VCaP (cell line): ENCODE measurements around the gene CCDC141.

Experiments
- H3K27ac ChIP-seq: fragments of 450-650 bp; 2 replicates; pipeline ENCODE4 v1.5.1; 2017
- TF ChIP-seq, protein P1 (sequence below): fragments of 450-650 bp; conservative IDR thresholded peaks from 2 replicates; pipeline ENCODE4 v1.5.1; 2017; ENCODE audit warnings: mild to moderate bottlenecking, moderate library complexity

Gene CCDC141

DNA sequence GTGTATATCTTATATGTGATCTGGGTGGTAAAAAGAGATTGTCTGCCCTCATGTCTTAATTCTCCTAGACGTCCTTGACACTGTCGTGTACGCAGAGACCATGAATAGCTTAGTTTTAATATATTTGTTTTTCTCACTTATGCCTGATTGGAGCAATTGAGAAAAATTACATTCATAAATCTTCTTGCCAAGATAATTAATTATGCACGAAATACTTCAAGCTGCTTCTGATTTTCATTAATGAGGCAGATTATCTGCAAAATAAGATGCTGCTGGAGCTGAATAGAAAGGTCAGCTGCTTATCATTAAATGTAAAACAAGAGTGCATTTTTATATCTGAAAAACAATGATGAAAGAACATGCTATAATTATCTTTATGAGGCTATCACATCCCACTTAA is 95.9 kb downstream of the CCDC141 start:
- no peak overlapping the region for H3K27ac ChIP-seq
- TF ChIP-seq, protein P1, sequence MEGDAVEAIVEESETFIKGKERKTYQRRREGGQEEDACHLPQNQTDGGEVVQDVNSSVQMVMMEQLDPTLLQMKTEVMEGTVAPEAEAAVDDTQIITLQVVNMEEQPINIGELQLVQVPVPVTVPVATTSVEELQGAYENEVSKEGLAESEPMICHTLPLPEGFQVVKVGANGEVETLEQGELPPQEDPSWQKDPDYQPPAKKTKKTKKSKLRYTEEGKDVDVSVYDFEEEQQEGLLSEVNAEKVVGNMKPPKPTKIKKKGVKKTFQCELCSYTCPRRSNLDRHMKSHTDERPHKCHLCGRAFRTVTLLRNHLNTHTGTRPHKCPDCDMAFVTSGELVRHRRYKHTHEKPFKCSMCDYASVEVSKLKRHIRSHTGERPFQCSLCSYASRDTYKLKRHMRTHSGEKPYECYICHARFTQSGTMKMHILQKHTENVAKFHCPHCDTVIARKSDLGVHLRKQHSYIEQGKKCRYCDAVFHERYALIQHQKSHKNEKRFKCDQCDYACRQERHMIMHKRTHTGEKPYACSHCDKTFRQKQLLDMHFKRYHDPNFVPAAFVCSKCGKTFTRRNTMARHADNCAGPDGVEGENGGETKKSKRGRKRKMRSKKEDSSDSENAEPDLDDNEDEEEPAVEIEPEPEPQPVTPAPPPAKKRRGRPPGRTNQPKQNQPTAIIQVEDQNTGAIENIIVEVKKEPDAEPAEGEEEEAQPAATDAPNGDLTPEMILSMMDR = no peak

DNA sequence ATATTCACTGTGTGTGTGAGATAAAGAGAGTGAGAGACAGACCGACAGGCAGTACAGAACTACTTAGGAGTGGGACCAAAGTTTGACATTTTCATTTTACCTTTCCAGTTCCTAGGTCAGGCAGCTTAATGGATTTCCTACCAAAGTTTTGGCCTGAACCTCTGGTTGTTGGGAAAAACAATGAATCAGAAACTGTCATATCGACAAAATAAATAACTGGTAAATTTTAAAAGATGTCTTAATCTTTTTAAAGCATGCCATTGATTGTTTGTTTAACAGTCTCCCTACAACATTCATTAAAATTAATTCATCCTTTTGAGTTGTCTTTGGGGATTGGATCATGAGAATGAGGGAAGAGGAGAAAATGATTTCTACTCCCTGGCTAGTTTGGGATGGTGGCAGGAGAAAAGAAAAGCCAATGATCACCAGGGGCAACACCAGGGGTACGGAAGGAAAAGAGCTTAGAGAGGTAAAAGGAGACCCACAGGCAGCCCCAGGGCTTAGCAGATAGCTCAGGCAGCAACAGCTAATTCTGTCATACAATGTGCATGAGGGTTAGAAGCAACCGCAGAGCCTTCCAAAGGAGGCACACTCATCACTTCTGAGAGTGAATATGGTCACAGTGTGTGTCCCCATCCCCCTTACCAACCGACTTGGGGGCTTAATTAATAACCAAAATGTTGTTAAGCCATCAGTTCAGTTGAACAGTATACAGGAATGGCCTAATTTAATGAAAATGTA is 98.5 kb downstream of the CCDC141 start:
- no peak overlapping the region for H3K27ac ChIP-seq
- TF ChIP-seq, protein P1 = no peak

DNA sequence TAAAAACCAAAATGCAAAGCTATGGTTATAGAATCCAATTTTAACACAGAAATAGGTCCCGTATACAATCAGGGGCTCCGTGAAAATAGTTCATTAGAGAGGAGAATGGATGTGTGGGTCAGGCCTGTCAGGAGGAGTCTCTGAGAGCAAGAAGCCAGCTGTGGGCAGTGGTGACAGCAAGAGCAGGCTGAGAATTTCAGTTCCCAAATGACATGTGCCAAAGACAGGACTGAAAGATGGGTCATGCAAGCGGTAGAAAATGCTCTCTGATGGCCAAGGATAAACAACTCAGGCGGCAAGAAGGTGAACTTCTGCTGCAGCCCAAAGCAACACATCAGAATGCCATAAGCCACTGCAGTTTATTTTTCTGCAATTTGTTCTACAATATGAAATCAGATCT is 100.4 kb downstream of the CCDC141 start:
- TF ChIP-seq, protein P1 = no peak
- H3K27ac ChIP-seq = no peak overlapping the region

DNA sequence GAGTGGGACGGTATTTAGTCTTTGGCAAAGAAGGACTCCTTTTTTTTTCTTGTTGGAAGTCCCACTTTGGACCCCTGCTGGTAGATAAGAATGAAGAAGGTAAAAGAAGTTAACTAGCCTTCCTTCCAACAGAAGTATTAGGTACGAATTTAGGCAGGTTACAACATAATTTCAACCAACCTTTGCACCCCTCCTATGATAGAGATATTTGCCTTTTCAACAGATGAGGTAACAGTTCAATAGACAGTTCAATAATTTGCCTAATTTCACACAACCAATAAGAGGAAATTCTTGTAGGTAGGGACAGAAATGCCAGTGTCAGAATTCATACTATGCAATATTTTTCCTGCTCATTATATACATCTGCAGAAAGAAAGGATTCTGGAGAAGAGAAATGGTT is 100.8 kb downstream of the CCDC141 start:
- no peak overlapping the region for H3K27ac ChIP-seq
- TF ChIP-seq, protein P1 = no peak

DNA sequence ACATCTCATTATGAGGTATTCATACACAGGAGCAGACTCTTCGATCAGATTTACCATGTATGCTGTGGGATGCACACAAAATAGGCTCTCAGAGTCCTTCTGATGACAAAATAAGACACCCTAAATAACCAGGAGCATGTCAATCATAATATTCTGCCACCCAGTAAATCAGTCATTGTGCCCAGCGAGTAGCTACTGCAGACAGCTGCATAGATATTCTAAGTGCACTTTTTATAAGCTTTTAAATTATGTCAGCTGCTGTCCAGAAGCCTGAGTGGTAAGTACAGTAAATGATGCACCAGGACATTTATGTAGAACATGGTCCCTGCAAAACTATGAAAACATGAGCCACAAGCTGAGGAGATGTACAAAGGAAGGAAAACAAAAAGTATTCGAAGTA is 102.9 kb downstream of the CCDC141 start:
- TF ChIP-seq, protein P1 = no peak
- H3K27ac ChIP-seq = no peak overlapping the region

DNA sequence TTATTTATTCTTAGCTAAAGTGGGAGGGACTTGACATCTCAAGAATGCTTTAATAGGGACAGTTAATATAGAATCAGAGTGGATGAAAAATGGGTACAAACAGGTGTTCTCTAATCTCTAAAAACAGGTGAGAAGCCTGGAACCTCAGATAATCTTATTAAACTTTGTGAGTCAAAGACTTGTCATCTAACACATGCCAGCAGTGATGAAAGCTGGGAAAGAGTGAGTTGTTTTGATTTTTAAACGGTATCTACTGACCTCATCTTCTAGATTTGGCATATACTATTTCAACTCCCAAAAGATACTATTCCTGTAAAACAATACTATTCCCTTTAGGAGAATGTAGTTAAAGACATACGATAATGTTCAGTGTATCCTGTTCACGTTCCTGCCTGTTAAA is 103.4 kb downstream of the CCDC141 start:
- no peak overlapping the region for H3K27ac ChIP-seq
- TF ChIP-seq, protein P1 = no peak

DNA sequence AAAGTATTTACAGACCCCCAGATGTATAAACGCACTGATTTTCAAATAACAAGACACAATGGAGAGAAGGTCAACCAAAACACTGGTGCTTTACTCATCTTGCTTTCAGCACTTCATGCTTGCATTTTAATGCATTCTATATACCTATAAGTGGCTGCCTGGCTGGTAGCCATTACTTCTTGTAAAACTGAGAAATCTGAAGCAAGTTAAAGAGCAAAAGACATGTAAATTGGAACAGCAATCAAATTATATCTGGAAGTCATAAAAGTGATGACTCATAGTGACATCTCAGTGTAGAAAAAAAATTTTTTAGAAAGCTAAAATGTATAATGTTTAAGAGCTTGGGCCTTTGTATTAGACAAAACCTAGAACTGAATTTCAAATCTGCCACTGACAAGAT is 106.2 kb downstream of the CCDC141 start:
- H3K27ac ChIP-seq = no peak overlapping the region
- TF ChIP-seq, protein P1 = no peak
